H1 (cell line): ENCODE results near the gene DPYD. TPM values are rescaled to one million over a fixed set of nuclear protein-coding genes. Genes with fewer than 3 reads are reported as not detected.

Experiments
- CTCF ChIA-PET: fragments of 300-600 bp; sonication (Branson Sonifier 250); formaldehyde crosslinking; loops from one replicate; lab custom pipeline; 2021; ENCODE audit not compliant: partially characterized antibody; lab: Charles Lee
- POLR2A ChIA-PET: fragments of 300-600 bp; sonication (Branson Sonifier 250); formaldehyde crosslinking; loops from one replicate; lab custom pipeline; 2021; ENCODE audit warnings: inconsistent platforms; ENCODE audit not compliant: partially characterized antibody; lab: Charles Lee
- DNase-seq, 2 experiments: peaks; one replicate each; pipeline versions ENCODE4 v3.0.0 to v3.0.0-alpha.2; 2010 to 2022; ENCODE audit warnings: low spot score in 2 of 2, low read depth in 1 of 2, mixed read lengths in 1 of 2
- FAIRE-seq: peaks from 2 replicates; lab custom pipeline; 2011; peaks lifted over from hg19 to GRCh38; lab: Jason Lieb, UNC
- H2AFZ ChIP-seq: 2 replicates; pipeline ENCODE4 v1.8.1; 2012; ENCODE audit warnings: low read length, inconsistent platforms
- H2AK5ac ChIP-seq: 2 replicates; pipeline ENCODE4 v1.6.1; 2013; ENCODE audit warnings: low read depth, low read length
- H2BK120ac ChIP-seq: replicated peaks from 2 replicates; pipeline ENCODE3; 2013; ENCODE audit warnings: low read depth, low read length, inconsistent platforms
- H2BK12ac ChIP-seq: 2 replicates; pipeline ENCODE4 v1.6.1; 2013; ENCODE audit warnings: low read depth, low read length
- H2BK15ac ChIP-seq: 2 replicates; pipeline ENCODE4 v1.6.1; 2013; ENCODE audit warnings: low read length
- H2BK20ac ChIP-seq: 2 replicates; pipeline ENCODE4 v1.6.1; 2013; ENCODE audit warnings: low read length
- H2BK5ac ChIP-seq: 2 replicates; pipeline ENCODE4 v1.6.1; 2013; ENCODE audit warnings: low read depth, low read length
- H3K14ac ChIP-seq: 2 replicates; pipeline ENCODE4 v1.6.1; 2013; ENCODE audit warnings: inconsistent platforms; ENCODE audit not compliant: insufficient read length
- H3K18ac ChIP-seq: 2 replicates; pipeline ENCODE4 v1.6.1; 2013; ENCODE audit warnings: low read length; ENCODE audit errors: extremely low read depth
- H3K23ac ChIP-seq: 2 replicates; pipeline ENCODE4 v1.6.1; 2013; ENCODE audit warnings: inconsistent platforms; ENCODE audit not compliant: insufficient read length
- H3K23me2 ChIP-seq: 2 replicates; pipeline ENCODE4 v1.6.1; 2013; ENCODE audit warnings: low read depth, low read length
- H3K27ac ChIP-seq: 2 replicates; pipeline ENCODE4 v1.6.1; 2011; ENCODE audit warnings: low read depth, low read length, inconsistent platforms
- H3K27me3 ChIP-seq, 4 experiments: replicated peaks in 1 of 4; 1 replicate in 1 of 4; 2 replicates in 3 of 4; pipeline versions ENCODE4 v1.6.1 to v1.8.1; 2011 to 2013; ENCODE audit warnings: low read length in 3 of 4, mild to moderate bottlenecking in 3 of 4, inconsistent platforms in 2 of 4, mixed read lengths in 2 of 4, moderate library complexity in 1 of 4; ENCODE audit not compliant: control insufficient read depth in 3 of 4, insufficient read depth in 3 of 4; ENCODE audit errors: extremely low read depth in 1 of 4
- H3K36me3 ChIP-seq, 4 experiments: 2 replicates each; pipeline versions ENCODE4 v1.6.1 to v1.8.1; 2011 to 2013; ENCODE audit warnings: mild to moderate bottlenecking in 4 of 4, low read length in 3 of 4, moderate library complexity in 2 of 4, control low read depth in 1 of 4, inconsistent platforms in 1 of 4; ENCODE audit not compliant: insufficient read depth in 4 of 4, control insufficient read depth in 2 of 4
- H3K4ac ChIP-seq: replicated peaks from 2 replicates; pipeline ENCODE3; 2013; ENCODE audit warnings: low read length, low read depth, mixed read lengths, inconsistent platforms; ENCODE audit not compliant: insufficient read length
- H3K4me1 ChIP-seq, 4 experiments: replicated peaks in 1 of 4; 1 replicate in 1 of 4; 2 replicates in 3 of 4; pipeline versions ENCODE4 v1.6.1 to v1.8.1; 2011 to 2013; ENCODE audit warnings: low read length in 3 of 4, inconsistent platforms in 2 of 4, mixed read lengths in 1 of 4; ENCODE audit not compliant: insufficient read depth in 4 of 4, control insufficient read depth in 3 of 4
- H3K4me2 ChIP-seq, 2 experiments: 2 replicates each; pipeline versions ENCODE4 v1.6.1 to v1.8.1; 2011 to 2013; ENCODE audit warnings: low read depth in 2 of 2, low read length in 2 of 2, control low read depth in 1 of 2, inconsistent platforms in 1 of 2, mild to moderate bottlenecking in 1 of 2; ENCODE audit not compliant: insufficient read depth in 1 of 2
- H3K4me3 ChIP-seq, 4 experiments: fragments of 200-600, 300-600 bp in 1 of 4; sonication (generic), shearing (Covaris generic), sonication (Bioruptor Twin) in 1 of 4; 2 replicates each; pipeline versions ENCODE4 v1.5.1 to v1.8.1; 2011 to 2016; ENCODE audit warnings: low read length in 4 of 4, low read depth in 3 of 4, control low read depth in 2 of 4, inconsistent platforms in 2 of 4, mild to moderate bottlenecking in 2 of 4, mixed read lengths in 1 of 4, moderate library complexity in 1 of 4; ENCODE audit not compliant: insufficient read depth in 2 of 4; ENCODE audit errors: extremely low read depth in 1 of 4
- H3K56ac ChIP-seq: replicated peaks from 2 replicates; pipeline ENCODE3; 2013; ENCODE audit warnings: low read depth, mild to moderate bottlenecking, mixed read lengths, low read length, inconsistent platforms; ENCODE audit not compliant: insufficient read length
- H3K79me1 ChIP-seq: 2 replicates; pipeline ENCODE4 v1.6.1; 2013; ENCODE audit warnings: low read depth, low read length, control low read depth
- H3K79me2 ChIP-seq, 2 experiments: 2 replicates each; pipeline versions ENCODE4 v1.6.1 to v1.8.1; 2012 to 2013; ENCODE audit warnings: low read length in 2 of 2, mild to moderate bottlenecking in 2 of 2, inconsistent platforms in 1 of 2; ENCODE audit not compliant: insufficient read depth in 2 of 2, control insufficient read depth in 1 of 2
- H3K9ac ChIP-seq, 4 experiments: replicated peaks in 1 of 4; 1 replicate in 1 of 4; 2 replicates in 3 of 4; pipeline versions ENCODE4 v1.6.1 to v1.8.1; 2011 to 2013; ENCODE audit warnings: low read depth in 3 of 4, low read length in 3 of 4, control low read depth in 2 of 4, mild to moderate bottlenecking in 2 of 4, moderate library complexity in 2 of 4, inconsistent platforms in 1 of 4; ENCODE audit errors: extremely low read depth in 1 of 4
- H3K9me3 ChIP-seq, 2 experiments: 2 replicates each; pipeline versions ENCODE4 v1.6.1 to v1.8.1; 2012 to 2013; ENCODE audit warnings: mild to moderate bottlenecking in 2 of 2, moderate library complexity in 2 of 2, control low read depth in 1 of 2, inconsistent platforms in 1 of 2, low read depth in 1 of 2, low read length in 1 of 2, mixed read lengths in 1 of 2; ENCODE audit not compliant: insufficient read depth in 2 of 2
- H4K20me1 ChIP-seq, 2 experiments: replicated peaks in 1 of 2; 2 replicates each; pipeline versions ENCODE3 to v1.8.1; 2011 to 2013; ENCODE audit warnings: inconsistent platforms in 2 of 2, low read length in 2 of 2, mild to moderate bottlenecking in 1 of 2; ENCODE audit not compliant: insufficient read depth in 2 of 2, control insufficient read depth in 1 of 2
- H4K5ac ChIP-seq: 2 replicates; pipeline ENCODE4 v1.6.1; 2013; ENCODE audit warnings: low read length, low read depth, mixed read lengths, inconsistent platforms; ENCODE audit not compliant: insufficient read length
- H4K8ac ChIP-seq: 2 replicates; pipeline ENCODE4 v1.8.0; 2013; ENCODE audit warnings: mild to moderate bottlenecking, moderate library complexity, low read length, inconsistent platforms; ENCODE audit not compliant: insufficient read depth; ENCODE audit errors: extremely low read depth
- H4K91ac ChIP-seq: replicated peaks from 2 replicates; pipeline ENCODE3; 2013; ENCODE audit warnings: low read length, mixed read lengths, inconsistent platforms; ENCODE audit not compliant: insufficient read length
- CREB1 ChIP-seq: IDR thresholded peaks from 2 replicates; pipeline ENCODE4 v1.6.1; 2012; ENCODE audit warnings: inconsistent platforms
- GABPA ChIP-seq: IDR thresholded peaks from 2 replicates; pipeline ENCODE4 v1.6.1; 2011; ENCODE audit warnings: mild to moderate bottlenecking, low read length, moderate library complexity, borderline replicate concordance; ENCODE audit not compliant: insufficient read depth
- NRF1 ChIP-seq: IDR thresholded peaks from 2 replicates; pipeline ENCODE4 v1.6.1; 2011; ENCODE audit warnings: mild to moderate bottlenecking, low read depth, low read length, improper control_type of control experiment
- POLR2AphosphoS5 ChIP-seq: IDR thresholded peaks from 2 replicates; pipeline ENCODE4 v1.6.1; 2011; ENCODE audit warnings: low read depth, low read length
- RAD21 ChIP-seq, 2 experiments: IDR thresholded peaks in 1 of 2; conservative IDR thresholded peaks in 1 of 2; 2 replicates each; pipeline ENCODE4 v1.6.1; 2011; ENCODE audit warnings: low read depth in 2 of 2, low read length in 2 of 2, improper control_type of control experiment in 1 of 2, inconsistent platforms in 1 of 2, mild to moderate bottlenecking in 1 of 2, moderate library complexity in 1 of 2
- RBBP5 ChIP-seq: IDR thresholded peaks from 2 replicates; pipeline ENCODE4 v1.7.1; 2012; ENCODE audit warnings: low read depth, mild to moderate bottlenecking, inconsistent platforms, low read length, moderate library complexity, borderline replicate concordance
- SAP30 ChIP-seq: fragments of 300-600 bp; sonication (generic); IDR thresholded peaks from 2 replicates; pipeline ENCODE4 v1.7.1; 2012; ENCODE audit warnings: low read length, moderate library complexity, mild to moderate bottlenecking, inconsistent platforms; ENCODE audit not compliant: insufficient read depth, insufficient replicate concordance
- SIX5 ChIP-seq: IDR thresholded peaks from 2 replicates; pipeline ENCODE4 v1.6.1; 2011; ENCODE audit warnings: mild to moderate bottlenecking, low read depth, low read length
- SUZ12 ChIP-seq: fragments of 200-600 bp; sonication (generic); IDR thresholded peaks from 2 replicates; pipeline ENCODE4 v1.6.1; 2012; ENCODE audit warnings: mild to moderate bottlenecking, inconsistent platforms, low read length, moderate library complexity, mixed read lengths
- TAF7 ChIP-seq: optimal IDR thresholded peaks from 2 replicates; pipeline ENCODE3; 2011; ENCODE audit warnings: low read depth, mild to moderate bottlenecking, inconsistent platforms, low read length, moderate library complexity, borderline replicate concordance
- TCF12 ChIP-seq: IDR thresholded peaks from 2 replicates; pipeline ENCODE4 v1.6.1; 2011; ENCODE audit warnings: low read depth, mild to moderate bottlenecking, low read length
- WGBS, 2 experiments: shearing (Covaris generic) in 1 of 2; methylation state at CpG; one replicate each; pipeline versions ENCODE4 v1.1.6 to v1.1.7; 2013 to 2015; ENCODE audit warnings: low lambda C conversion rate in 2 of 2, mixed read lengths in 2 of 2, inconsistent platforms in 1 of 2, low coverage in 1 of 2, missing lambda C conversion rate in 1 of 2; ENCODE audit not compliant: insufficient replicate concordance in 2 of 2, insufficient coverage in 1 of 2, insufficient read length in 1 of 2; ENCODE audit errors: extremely low coverage in 1 of 2, missing lambda C conversion rate in 1 of 2; 5-methylcytosine and 5-hydroxymethylcytosine counted together
- polyA plus RNA-seq, 7 experiments: library from polyadenylated mRNA; depleted of rRNA in 3 of 7; stranded (reverse) in 5 of 7; unstranded in 2 of 7; fragments of >200 nt in 5 of 7; fragments of 200-250 nt in 2 of 7; gene quantifications; 1 replicate in 5 of 7; 2 replicates in 1 of 7; 4 replicates in 1 of 7; pipeline versions ENCODE4 v1.2.1 to v1.2.3, GENCODE V29; 2011 to 2013; ENCODE audit warnings: missing spikeins in 2 of 7, mixed read lengths in 2 of 7
- total RNA-seq: library from RNA; stranded (reverse); fragmentation: NEBNext Ultra II Directional; extraction: Animal tissue kit (Norgen Biotek cat#: 25700); gene quantifications from 2 replicates; pipeline ENCODE4 v1.2.1, GENCODE V29; 2021
- TF ChIP-seq, protein P1 (sequence below): IDR thresholded peaks from 2 replicates; pipeline ENCODE4 v1.6.1; 2012; ENCODE audit warnings: low read length, inconsistent platforms

The DPYD gene
- total and polyA plus RNA-seq, 2 of the 8 experiments (the other 6 are each of a cell fraction or from before 2014, with no cell fraction given) = 0.29 to 0.73 TPM

DNA sequence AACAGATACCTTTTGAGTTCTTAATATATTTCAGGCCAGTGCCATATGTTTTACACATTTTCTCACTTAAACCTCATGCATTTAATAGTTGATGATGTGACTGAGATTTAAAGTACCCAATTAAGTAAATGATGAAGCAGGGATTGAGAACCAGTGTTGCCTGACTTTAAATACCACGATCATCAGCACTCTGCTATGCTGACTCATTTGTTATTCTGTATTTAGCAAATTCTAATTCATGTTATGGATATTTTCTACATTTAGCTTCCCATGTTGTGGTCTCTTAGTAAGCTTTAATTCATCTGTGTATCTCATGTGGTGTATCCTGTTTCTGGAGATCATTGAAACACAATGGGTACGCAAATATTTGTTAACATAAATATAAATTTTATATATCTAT, 836.3 kb downstream of the DPYD start:
- ChIA-PET CTCF (no interaction called here), POLR2A (no interaction called here)
- Histone ChIP-seq H3K27me3 (peaks cover 0 to 1% (median 0%) of the 10 kb centered on the region in 4 experiments; a peak in 1 of 7 replicates), H3K79me1 (no peaks in the 10 kb centered on the region), H4K91ac (no peak overlapping the region), H3K56ac (no peak overlapping the region), H3K23me2 (no peaks in the 10 kb centered on the region), H3K4me2 (no peak overlapping the region), H4K8ac (no peak overlapping the region), H2BK15ac (no peak overlapping the region), H4K5ac (no peak overlapping the region), H2AFZ (no peak overlapping the region), H3K9ac (no peak overlapping the region), H3K4me3 (no peak overlapping the region), H2BK5ac (no peak overlapping the region), H3K27ac (no peak overlapping the region), H2AK5ac (no peak overlapping the region), H3K18ac (no peak overlapping the region), H3K79me2 (no peaks in the 10 kb centered on the region), H4K20me1 (no peaks in the 10 kb centered on the region), H3K4ac (no peak overlapping the region), H3K4me1 (no peaks in the 10 kb centered on the region), H2BK12ac (no peak overlapping the region), H3K14ac (no peak overlapping the region), H3K9me3 (no peaks in the 10 kb centered on the region), H2BK20ac (no peak overlapping the region), H3K36me3 (no peaks in the 10 kb centered on the region), H3K23ac (no peak overlapping the region), H2BK120ac (no peak overlapping the region)
- FAIRE-seq (no peak), DNase-seq (no peak)
- TF ChIP-seq GABPA (no peak), RBBP5 (no peak), TCF12 (no peak), SIX5 (no peak), CREB1 (no peak), SUZ12 (no peak), RAD21 (IDR thresholded peaks at IDR 0.05 in 1 of 2, conservative IDR thresholded peaks at IDR 0.05 in 1 of 2; ENCODE audit: low read depth in 2 of 2, low read length in 2 of 2) (no peak), TAF7 (no peak), POLR2AphosphoS5 (no peak), NRF1 (no peak), SAP30 (no peak)
- TF ChIP-seq, protein P1, sequence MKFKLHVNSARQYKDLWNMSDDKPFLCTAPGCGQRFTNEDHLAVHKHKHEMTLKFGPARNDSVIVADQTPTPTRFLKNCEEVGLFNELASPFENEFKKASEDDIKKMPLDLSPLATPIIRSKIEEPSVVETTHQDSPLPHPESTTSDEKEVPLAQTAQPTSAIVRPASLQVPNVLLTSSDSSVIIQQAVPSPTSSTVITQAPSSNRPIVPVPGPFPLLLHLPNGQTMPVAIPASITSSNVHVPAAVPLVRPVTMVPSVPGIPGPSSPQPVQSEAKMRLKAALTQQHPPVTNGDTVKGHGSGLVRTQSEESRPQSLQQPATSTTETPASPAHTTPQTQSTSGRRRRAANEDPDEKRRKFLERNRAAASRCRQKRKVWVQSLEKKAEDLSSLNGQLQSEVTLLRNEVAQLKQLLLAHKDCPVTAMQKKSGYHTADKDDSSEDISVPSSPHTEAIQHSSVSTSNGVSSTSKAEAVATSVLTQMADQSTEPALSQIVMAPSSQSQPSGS = no peak
- WGBS, 2 experiments = 50% methylated on average over 2 of the region's 2 CpGs; no CpG with 5 or more reads in 1 of the 2 experiments
